Parathyroid adenoma (tissue), 2 donors: ENCODE measurements around the gene TLR1.

ENCODE experiments used
- H2AFZ ChIP-seq: fragments of 300-600 bp; sonication (generic); one replicate; pipeline ENCODE4 v1.7.0; 2017; ENCODE audit warnings: antibody characterized with exemption, mild to moderate bottlenecking
- H3K27ac ChIP-seq: fragments of 300-600 bp; sonication (generic); one replicate; pipeline ENCODE4 v1.7.0; 2017
- H3K27me3 ChIP-seq: fragments of 300-600 bp; sonication (generic); one replicate; pipeline ENCODE4 v1.7.0; 2017; ENCODE audit warnings: low read length; ENCODE audit not compliant: control insufficient read depth, insufficient read depth
- H3K36me3 ChIP-seq: fragments of 300-600 bp; sonication (generic); one replicate; pipeline ENCODE4 v1.7.0; 2017; ENCODE audit warnings: low read length; ENCODE audit not compliant: control insufficient read depth, insufficient read depth
- H3K4me1 ChIP-seq: fragments of 300-600 bp; sonication (generic); one replicate; pipeline ENCODE4 v1.7.0; 2017; ENCODE audit warnings: control low read depth
- H3K4me2 ChIP-seq: fragments of 300-600 bp; sonication (generic); one replicate; pipeline ENCODE4 v1.7.0; 2017; ENCODE audit warnings: low read length
- H3K4me3 ChIP-seq: fragments of 300-600 bp; sonication (generic); one replicate; pipeline ENCODE4 v1.7.0; 2017; ENCODE audit warnings: low read depth, low read length
- H3K79me2 ChIP-seq: fragments of 300-600 bp; sonication (generic); one replicate; pipeline ENCODE4 v1.7.0; 2017; ENCODE audit warnings: control low read depth
- H3K9ac ChIP-seq: fragments of 300-600 bp; sonication (generic); one replicate; pipeline ENCODE4 v1.7.0; 2017; ENCODE audit warnings: mild to moderate bottlenecking
- H3K9me3 ChIP-seq: fragments of 300-600 bp; sonication (generic); one replicate; pipeline ENCODE4 v1.7.0; 2017; ENCODE audit warnings: low read length; ENCODE audit not compliant: control insufficient read depth
- CTCF ChIP-seq: fragments of 300-600 bp; sonication (generic); IDR thresholded peaks from one replicate; pipeline ENCODE4 v1.7.0; 2017; ENCODE audit warnings: antibody characterized with exemption, mild to moderate bottlenecking
- donor health status: primary hyperparathyroidism.

Gene TLR1

DNA sequence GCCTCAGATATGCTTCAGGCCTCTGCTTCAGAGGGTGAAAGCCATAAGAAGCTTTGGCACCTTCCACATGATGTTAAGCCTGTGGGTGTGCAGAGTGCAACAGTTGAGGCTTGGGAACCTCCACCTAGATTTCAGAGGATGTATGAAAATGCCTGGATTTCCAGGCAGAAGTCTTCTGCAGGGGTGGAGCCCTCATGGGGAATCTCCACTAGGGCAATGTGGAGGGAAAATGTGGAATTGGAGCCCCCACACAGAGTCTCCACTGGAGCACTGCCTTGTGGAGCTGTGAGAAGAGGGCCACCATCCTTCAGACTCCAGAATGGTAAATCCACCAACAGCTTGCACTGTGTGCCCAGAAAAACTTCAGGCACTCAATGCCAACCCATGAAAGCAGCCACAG is 57.0 kb downstream of the TLR1 start:
- H3K9ac ChIP-seq: no peak overlapping the region
- no peaks in the 10 kb centered on the region for H3K79me2 ChIP-seq
- no peak overlapping the region for H3K4me3 ChIP-seq
- no peak for TF ChIP-seq CTCF
- H3K4me2 ChIP-seq: no peak overlapping the region
- no peaks in the 10 kb centered on the region for H3K4me1 ChIP-seq
- H3K27me3 ChIP-seq: no peaks in the 10 kb centered on the region
- H3K9me3 ChIP-seq: no peaks in the 10 kb centered on the region
- H2AFZ ChIP-seq: no peak overlapping the region
- no peaks in the 10 kb centered on the region for H3K36me3 ChIP-seq
- no peak overlapping the region for H3K27ac ChIP-seq
